Activated CD8-positive, alpha-beta memory T cell treated with anti-CD3 and anti-CD28 coated beads, Interleukin-2, amount 50 U/mL, for 1 hour (primary cell): ENCODE results near the gene UQCC5.
"Not testable (repeated sequence)": the region's sequence is repeated elsewhere in the genome, so short reads cannot be mapped to it uniquely, and the experiment has no call there.

Experiments used
- DNase-seq: peaks from one replicate; pipeline ENCODE4 v3.0.0-alpha.2; 2020; ENCODE audit errors: extremely low read depth

UQCC5 gene

GRCh38 chr3:52522651-52523251, 13.7 kb upstream of the UQCC5 start:
- DNase-seq, result no peak

- no peak for DNase-seq
Observed at GRCh38 chr3:52523386-52524257, 12.8 kb upstream of the UQCC5 start.

GRCh38 chr3:52524258-52524751, 12.1 kb upstream of the UQCC5 start:
- no peak for DNase-seq

GRCh38 chr3:52524752-52525679, 11.4 kb upstream of the UQCC5 start:
- no peak for DNase-seq

- no peak for DNase-seq
Observed at GRCh38 chr3:52525680-52526561, 10.5 kb upstream of the UQCC5 start.

- not testable (repeated sequence) for DNase-seq
Observed at GRCh38 chr3:52526671-52527038, 9.8 kb upstream of the UQCC5 start.

GRCh38 chr3:52527039-52527731, 9.2 kb upstream of the UQCC5 start:
- no peak for DNase-seq

GRCh38 chr3:52527732-52528585, 8.4 kb upstream of the UQCC5 start:
- DNase-seq, result no peak

GRCh38 chr3:52528586-52529375, 7.6 kb upstream of the UQCC5 start:
- DNase-seq, result no peak

GRCh38 chr3:52529376-52530333, 6.8 kb upstream of the UQCC5 start:
- DNase-seq, result no peak

GRCh38 chr3:52530918-52531826, 5.2 kb upstream of the UQCC5 start:
- no peak for DNase-seq

- DNase-seq, result no peak
Observed at GRCh38 chr3:52531860-52532516, 4.4 kb upstream of the UQCC5 start.

GRCh38 chr3:52532517-52532837, 3.9 kb upstream of the UQCC5 start:
- DNase-seq, result peak; percentile 20

- no peak for DNase-seq
Observed at GRCh38 chr3:52532838-52533622, 3.4 kb upstream of the UQCC5 start.

GRCh38 chr3:52533623-52534280, 2.7 kb upstream of the UQCC5 start, which contains the start of gene NT5DC2:
NT5DC2 (minus strand) TSS chr3:52533857; CDS start chr3:52533737, 120 bp downstream.
- DNase-seq, result no peak
